PC-3 (cell line): ENCODE results near the gene CDK15.

Experiments
- EZH2 ChIP-seq: fragments of 300-600 bp; sonication (generic); IDR thresholded peaks from one replicate; pipeline ENCODE4 v1.6.1; 2017; ENCODE audit warnings: antibody characterized with exemption, mild to moderate bottlenecking, low read length; ENCODE audit not compliant: unreplicated experiment
- EZH2phosphoT487 ChIP-seq: fragments of 300-600 bp; sonication (generic); IDR thresholded peaks from 2 replicates; pipeline ENCODE4 v1.6.1; 2018; ENCODE audit warnings: mild to moderate bottlenecking, antibody characterized with exemption, low read length, borderline replicate concordance
- TF ChIP-seq, protein P1 (sequence below): fragments of 300-600 bp; sonication (generic); conservative IDR thresholded peaks from 2 replicates; pipeline ENCODE4 v1.5.1; 2017; ENCODE audit warnings: antibody characterized with exemption, low read depth, mild to moderate bottlenecking, low read length

DNA sequence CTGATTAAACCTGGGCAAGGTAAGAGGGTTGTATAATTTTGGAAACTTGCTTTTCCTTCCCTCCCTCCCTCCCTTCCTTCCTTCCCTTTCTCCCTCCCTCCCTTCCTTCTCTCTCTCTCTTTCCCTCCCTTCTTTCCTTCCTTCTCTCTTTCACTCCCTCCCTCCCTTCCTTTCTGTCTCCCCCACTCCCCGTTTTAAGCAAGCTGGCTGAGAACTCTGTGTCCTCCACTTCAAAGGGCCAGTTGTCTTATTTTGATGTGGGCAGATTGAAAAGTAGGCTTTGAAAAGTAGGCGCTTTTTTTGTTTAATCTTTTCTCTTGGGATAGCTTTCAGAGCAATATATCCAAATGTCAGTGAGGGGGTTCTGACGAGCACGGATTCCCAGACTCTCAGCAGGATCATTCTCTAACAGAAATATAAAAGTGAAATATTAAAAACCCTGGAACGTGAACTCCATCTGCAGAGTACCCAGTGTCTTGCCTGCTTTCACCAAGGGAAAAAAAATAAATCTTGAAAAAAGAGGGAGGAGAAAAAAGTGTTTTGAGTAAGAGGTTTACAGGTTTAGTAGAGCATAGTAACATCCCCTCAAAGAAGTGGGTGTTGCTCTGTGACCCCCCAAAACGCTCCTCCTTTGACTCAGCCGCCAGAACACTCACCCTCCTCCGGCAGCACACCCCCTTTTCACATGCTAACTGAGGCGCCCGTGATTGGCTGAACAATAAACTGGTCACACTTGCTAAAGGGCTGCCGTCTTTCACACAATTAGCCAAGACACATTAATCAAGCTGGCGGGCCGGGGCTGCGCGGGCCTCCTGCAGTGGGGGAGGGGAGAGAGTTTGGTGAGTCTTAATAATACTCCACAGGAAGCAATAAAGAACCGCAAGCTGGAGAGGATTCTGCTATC lies 52.2 kb downstream of the CDK15 start:
- TF ChIP-seq, protein P1, sequence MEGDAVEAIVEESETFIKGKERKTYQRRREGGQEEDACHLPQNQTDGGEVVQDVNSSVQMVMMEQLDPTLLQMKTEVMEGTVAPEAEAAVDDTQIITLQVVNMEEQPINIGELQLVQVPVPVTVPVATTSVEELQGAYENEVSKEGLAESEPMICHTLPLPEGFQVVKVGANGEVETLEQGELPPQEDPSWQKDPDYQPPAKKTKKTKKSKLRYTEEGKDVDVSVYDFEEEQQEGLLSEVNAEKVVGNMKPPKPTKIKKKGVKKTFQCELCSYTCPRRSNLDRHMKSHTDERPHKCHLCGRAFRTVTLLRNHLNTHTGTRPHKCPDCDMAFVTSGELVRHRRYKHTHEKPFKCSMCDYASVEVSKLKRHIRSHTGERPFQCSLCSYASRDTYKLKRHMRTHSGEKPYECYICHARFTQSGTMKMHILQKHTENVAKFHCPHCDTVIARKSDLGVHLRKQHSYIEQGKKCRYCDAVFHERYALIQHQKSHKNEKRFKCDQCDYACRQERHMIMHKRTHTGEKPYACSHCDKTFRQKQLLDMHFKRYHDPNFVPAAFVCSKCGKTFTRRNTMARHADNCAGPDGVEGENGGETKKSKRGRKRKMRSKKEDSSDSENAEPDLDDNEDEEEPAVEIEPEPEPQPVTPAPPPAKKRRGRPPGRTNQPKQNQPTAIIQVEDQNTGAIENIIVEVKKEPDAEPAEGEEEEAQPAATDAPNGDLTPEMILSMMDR, result no peak
- TF ChIP-seq EZH2phosphoT487, result no peak
- TF ChIP-seq EZH2, result no peak
